GM21576 (cell line): ENCODE data around the gene TBC1D2B.

Experiments
- ATAC-seq: cut with Tn5 transposase; IDR thresholded peaks from one replicate; pipeline ENCODE4 v1.9.1; 2021; ENCODE audit warnings: mild to moderate bottlenecking, moderate library complexity; ENCODE audit not compliant: unreplicated experiment

Gene TBC1D2B

GRCh38 chr15:78073046-78073787 lies 4.3 kb downstream of the TBC1D2B start:
- ATAC-seq = no peak

GRCh38 chr15:78072080-78072892 lies 5.2 kb downstream of the TBC1D2B start:
- ATAC-seq = no peak

GRCh38 chr15:78071383-78071782 lies 6.1 kb downstream of the TBC1D2B start:
- ATAC-seq = no peak

GRCh38 chr15:78070049-78070700 lies 7.3 kb downstream of the TBC1D2B start:
- ATAC-seq = no peak

- ATAC-seq = no peak
These were observed 8.0 kb downstream of the TBC1D2B start for GRCh38 chr15:78069462-78070029.

- peak; percentile 8 for ATAC-seq
These were observed 8.5 kb downstream of the TBC1D2B start for GRCh38 chr15:78069052-78069414.

- ATAC-seq = no peak
These were observed 9.9 kb downstream of the TBC1D2B start for GRCh38 chr15:78067328-78068228.

- ATAC-seq = peak; percentile 44
These were observed 11.3 kb downstream of the TBC1D2B start for GRCh38 chr15:78065973-78066946.

GRCh38 chr15:78065284-78065872 lies 12.1 kb downstream of the TBC1D2B start:
- ATAC-seq = no peak

- ATAC-seq = no peak
These were observed 13.0 kb downstream of the TBC1D2B start for GRCh38 chr15:78064544-78064943.

GRCh38 chr15:78063970-78064385 lies 13.5 kb downstream of the TBC1D2B start:
- no peak for ATAC-seq

- ATAC-seq = no peak
These were observed 14.3 kb downstream of the TBC1D2B start for GRCh38 chr15:78063217-78063616.

GRCh38 chr15:78061963-78062427 lies 15.5 kb downstream of the TBC1D2B start:
- no peak for ATAC-seq

GRCh38 chr15:78060232-78060631 lies 17.3 kb downstream of the TBC1D2B start:
- no peak for ATAC-seq

GRCh38 chr15:78059110-78059839 lies 18.2 kb downstream of the TBC1D2B start:
- ATAC-seq = no peak

GRCh38 chr15:78058401-78058935 lies 19.0 kb downstream of the TBC1D2B start:
- ATAC-seq = no peak

- ATAC-seq = no peak
These were observed 19.7 kb downstream of the TBC1D2B start for GRCh38 chr15:78057803-78058202.
